Measurements from ENCODE around the gene ZC4H2.

- TF ChIP-seq CTCF (IDR thresholded peaks at IDR 0.05) (no peak), POLR2A (IDR thresholded peaks at IDR 0.05) (no peak)
Measured at GRCh38 chrX:64976673-64977040, 407 bp upstream of the ZC4H2 start.
